HepG2 (cell line): ENCODE measurements around the gene EIF2AK2. TPM values are rescaled to one million over a fixed set of nuclear protein-coding genes. Genes with fewer than 3 reads are reported as not detected.

Experiments
- ATAC-seq: fragments of 200-7000 bp; cut with Tn5 transposase; 3 replicates; pipeline ENCODE4 v1.9.1; 2020; ENCODE audit warnings: mild to moderate bottlenecking, moderate library complexity
- BruUV-seq: library from RNA; stranded (reverse); fragments of 400-500 nt; replicated peaks from 2 replicates; lab custom pipeline; 2021; lab: Mats Ljungman, UMichigan
- CTCF ChIA-PET: fragments of 300-600 bp; formaldehyde crosslinking; extraction: SDS; loops from one replicate; lab custom pipeline; 2021; ENCODE audit warnings: low total read pairs, inconsistent platforms, low intra/inter-chr PET ratio; lab: Yijun Ruan, JAX
- POLR2A ChIA-PET: fragments of 350-600 bp; sonication (Branson Sonifier 250); formaldehyde crosslinking; loops from one replicate; lab custom pipeline; 2020; ENCODE audit warnings: antibody characterized with exemption, inconsistent platforms; lab: Yijun Ruan, JAX
- DNase-seq: peaks from one replicate; pipeline ENCODE4 v3.0.0-alpha.2; 2015; ENCODE audit warnings: low spot score
- FAIRE-seq: peaks from 3 replicates; lab custom pipeline; 2011; peaks lifted over from hg19 to GRCh38; lab: Jason Lieb, UNC
- H2AFZ ChIP-seq: one replicate; pipeline ENCODE4 v1.6.1; 2011; ENCODE audit warnings: low read length, inconsistent platforms
- H3K27ac ChIP-seq: fragments of 300-600 bp; 3 replicates; pipeline ENCODE4 v1.8.0; 2011; ENCODE audit warnings: mixed run types, mild to moderate bottlenecking, mixed read lengths, low read length, inconsistent platforms; ENCODE audit not compliant: insufficient read depth; ENCODE audit errors: extremely low read length
- H3K27me3 ChIP-seq, 2 experiments: fragments of 200-600 bp in 1 of 2; 2 replicates in 1 of 2; 3 replicates in 1 of 2; pipeline versions ENCODE4 v1.6.0 to v1.8.0; 2011; ENCODE audit warnings: low read length in 2 of 2, mild to moderate bottlenecking in 2 of 2, moderate library complexity in 2 of 2, inconsistent platforms in 1 of 2; ENCODE audit not compliant: insufficient read depth in 2 of 2, control insufficient read depth in 1 of 2
- H3K36me3 ChIP-seq, 2 experiments: fragments of 200-600 bp in 1 of 2; replicated peaks in 1 of 2; 2 replicates in 1 of 2; 3 replicates in 1 of 2; pipeline versions ENCODE4 v1.5.1 to v1.8.0; 2011; ENCODE audit warnings: low read length in 2 of 2, inconsistent platforms in 1 of 2; ENCODE audit not compliant: insufficient read depth in 2 of 2, control insufficient read depth in 1 of 2
- H3K4me1 ChIP-seq: 2 replicates; pipeline ENCODE4 v1.5.1; 2012; ENCODE audit warnings: low read length, inconsistent platforms; ENCODE audit not compliant: insufficient read depth
- H3K4me2 ChIP-seq: 2 replicates; pipeline ENCODE4 v1.6.0; 2011; ENCODE audit warnings: low read depth, low read length, inconsistent platforms
- H3K4me3 ChIP-seq, 3 experiments: fragments of 200-600 bp in 1 of 3; sonication (generic), shearing (Covaris generic) in 1 of 3; replicated peaks in 1 of 3; 2 replicates each; pipeline ENCODE4 v1.5.1; 2011 to 2016; ENCODE audit warnings: low read length in 3 of 3, inconsistent platforms in 2 of 3, low read depth in 2 of 3, mild to moderate bottlenecking in 2 of 3, control low read depth in 1 of 3, mixed read lengths in 1 of 3; ENCODE audit not compliant: insufficient read depth in 1 of 3
- H3K79me2 ChIP-seq: one replicate; pipeline ENCODE4 v1.6.1; 2011; ENCODE audit warnings: low read length, inconsistent platforms; ENCODE audit not compliant: insufficient read depth
- H3K9ac ChIP-seq: 2 replicates; pipeline ENCODE4 v1.6.0; 2011; ENCODE audit warnings: mild to moderate bottlenecking, low read depth, low read length, inconsistent platforms; ENCODE audit not compliant: insufficient read depth
- H3K9me3 ChIP-seq: 2 replicates; pipeline ENCODE4 v1.5.1; 2012; ENCODE audit warnings: mild to moderate bottlenecking, low read length
- H4K20me1 ChIP-seq: 2 replicates; pipeline ENCODE4 v1.6.0; 2011; ENCODE audit warnings: inconsistent platforms, mild to moderate bottlenecking, low read length, moderate library complexity; ENCODE audit not compliant: insufficient read depth
- MIER3 ChIP-seq: IDR thresholded peaks from 2 replicates; pipeline ENCODE4 v1.6.1; 2016; ENCODE audit warnings: missing compliant biosample characterization, borderline replicate concordance
- MLXIP ChIP-seq: sonication (generic); formaldehyde crosslinking; IDR thresholded peaks from 2 replicates; pipeline ENCODE4 v1.9.0; 2021; ENCODE audit warnings: missing genetic modification reagents, borderline replicate concordance
- POLR2G ChIP-seq: fragments of 200-400 bp; formaldehyde crosslinking; IDR thresholded peaks from 2 replicates; pipeline ENCODE4 v1.6.1; 2018; ENCODE audit warnings: mild to moderate bottlenecking, low read depth, low read length, moderate library complexity
- SMAD1 ChIP-seq: sonication (generic); formaldehyde crosslinking; IDR thresholded peaks from 2 replicates; pipeline ENCODE4 v1.4.0; 2020; ENCODE audit warnings: missing genetic modification reagents, low read depth, mild to moderate bottlenecking, borderline replicate concordance
- TEAD3 ChIP-seq: optimal IDR thresholded peaks from 2 replicates; pipeline ENCODE3; 2016; ENCODE audit warnings: borderline replicate concordance
- ZBTB7A ChIP-seq: sonication (generic); formaldehyde crosslinking; IDR thresholded peaks from 2 replicates; pipeline ENCODE4 v1.8.0; 2022; ENCODE audit warnings: mild to moderate bottlenecking, missing genetic modification reagents
- ZNF24 ChIP-seq: fragments of 450-650 bp; IDR thresholded peaks from 2 replicates; pipeline ENCODE4 v1.6.1; 2017; ENCODE audit warnings: antibody characterized with exemption, mild to moderate bottlenecking
- WGBS: methylation state at CpG from one replicate; pipeline ENCODE4 v1.1.6; 2017; ENCODE audit warnings: low lambda C conversion rate; 5-methylcytosine and 5-hydroxymethylcytosine counted together
- in situ Hi-C: cut with HindIII; loops from 2 replicates; pipeline ENCODE4 v1.10.0; 2017; ENCODE audit warnings: low pct_unique_long_range_greater_than_20kb; ENCODE audit not compliant: extremely low pct_ligation_motif_present
- intact Hi-C: fragments of 100-400 bp; cut with micrococcal nuclease; formaldehyde crosslinking; loops from one replicate; pipeline ENCODE4 v1.10.0; 2022; ENCODE audit not compliant: unreplicated experiment
- polyA plus RNA-seq, 8 experiments: library from polyadenylated mRNA; depleted of rRNA in 3 of 8; stranded (reverse) in 7 of 8; unstranded in 1 of 8; fragments of >200 nt; fragmentation: Illumina TruSeq in 4 of 8; extraction: Trizol in 4 of 8; gene quantifications; 2 replicates each; pipeline versions ENCODE4 v1.2.1 to v1.2.3, GENCODE V29; 2011 to 2016; ENCODE audit warnings: low read depth in 4 of 8, missing spikeins in 1 of 8, mixed read lengths in 1 of 8; ENCODE audit not compliant: insufficient read depth in 1 of 8
- total RNA-seq, 5 experiments: library from RNA; depleted of rRNA; stranded (reverse); fragments of >200 nt; fragmentation: Illumina TruSeq; extraction: Trizol; gene quantifications; 2 replicates each; pipeline ENCODE4 v1.2.3, GENCODE V29; 2016; ENCODE audit warnings: low read depth in 1 of 5
- TF ChIP-seq, protein P1 (sequence below): sonication (generic); formaldehyde crosslinking; conservative IDR thresholded peaks from 2 replicates; pipeline ENCODE4 v1.4.0; 2020; ENCODE audit warnings: missing genetic modification reagents

EIF2AK2 gene
- total and polyA plus RNA-seq, 2 of the 13 experiments (the other 11 are each of a cell fraction or from before 2014, with no cell fraction given): 10.2 to 26.1 TPM

- 97% methylated on average over 7 of the region's 7 CpGs for WGBS
- DNase-seq: no peak
- Histone ChIP-seq H3K4me1 (peaks cover 27% of the 10 kb centered on the region), H3K4me2 (no peak overlapping the region), H3K4me3 (no peak overlapping the region), H2AFZ (no peak overlapping the region), H3K27ac (no peak overlapping the region), H3K36me3 (peaks cover 16 to 50% of the 10 kb centered on the region in 2 experiments), H3K79me2 (peaks cover 37% of the 10 kb centered on the region), H4K20me1 (no peaks in the 10 kb centered on the region), H3K9me3 (no peaks in the 10 kb centered on the region), H3K27me3 (no peaks in the 10 kb centered on the region), H3K9ac (no peak overlapping the region)
- intact Hi-C loops (no loop called here), in situ Hi-C loops (no loop called here)
- no TSS peak for BruUV-seq
- no peak for ATAC-seq
- POLR2A ChIA-PET: no interaction called here
- CTCF ChIA-PET: no interaction called here
- FAIRE-seq: no peak
- TF ChIP-seq, protein P1, sequence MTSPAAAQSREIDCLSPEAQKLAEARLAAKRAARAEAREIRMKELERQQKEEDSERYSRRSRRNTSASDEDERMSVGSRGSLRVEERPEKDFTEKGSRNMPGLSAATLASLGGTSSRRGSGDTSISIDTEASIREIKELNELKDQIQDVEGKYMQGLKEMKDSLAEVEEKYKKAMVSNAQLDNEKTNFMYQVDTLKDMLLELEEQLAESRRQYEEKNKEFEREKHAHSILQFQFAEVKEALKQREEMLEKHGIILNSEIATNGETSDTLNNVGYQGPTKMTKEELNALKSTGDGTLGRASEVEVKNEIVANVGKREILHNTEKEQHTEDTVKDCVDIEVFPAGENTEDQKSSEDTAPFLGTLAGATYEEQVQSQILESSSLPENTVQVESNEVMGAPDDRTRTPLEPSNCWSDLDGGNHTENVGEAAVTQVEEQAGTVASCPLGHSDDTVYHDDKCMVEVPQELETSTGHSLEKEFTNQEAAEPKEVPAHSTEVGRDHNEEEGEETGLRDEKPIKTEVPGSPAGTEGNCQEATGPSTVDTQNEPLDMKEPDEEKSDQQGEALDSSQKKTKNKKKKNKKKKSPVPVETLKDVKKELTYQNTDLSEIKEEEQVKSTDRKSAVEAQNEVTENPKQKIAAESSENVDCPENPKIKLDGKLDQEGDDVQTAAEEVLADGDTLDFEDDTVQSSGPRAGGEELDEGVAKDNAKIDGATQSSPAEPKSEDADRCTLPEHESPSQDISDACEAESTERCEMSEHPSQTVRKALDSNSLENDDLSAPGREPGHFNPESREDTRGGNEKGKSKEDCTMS (CRISPR knock-in tag): no peak
- TF ChIP-seq ZNF24 (no peak), SMAD1 (CRISPR knock-in tag) (no peak), MIER3 (no peak), POLR2G (no peak), MLXIP (CRISPR knock-in tag) (no peak), ZBTB7A (CRISPR knock-in tag) (no peak), TEAD3 (CRISPR knock-in tag) (no peak)
These were observed 8.5 kb downstream of the EIF2AK2 start for GRCh38 chr2:37148325-37148724.
